ENCODE data around the gene GPBAR1.

GPBAR1 gene

DNA sequence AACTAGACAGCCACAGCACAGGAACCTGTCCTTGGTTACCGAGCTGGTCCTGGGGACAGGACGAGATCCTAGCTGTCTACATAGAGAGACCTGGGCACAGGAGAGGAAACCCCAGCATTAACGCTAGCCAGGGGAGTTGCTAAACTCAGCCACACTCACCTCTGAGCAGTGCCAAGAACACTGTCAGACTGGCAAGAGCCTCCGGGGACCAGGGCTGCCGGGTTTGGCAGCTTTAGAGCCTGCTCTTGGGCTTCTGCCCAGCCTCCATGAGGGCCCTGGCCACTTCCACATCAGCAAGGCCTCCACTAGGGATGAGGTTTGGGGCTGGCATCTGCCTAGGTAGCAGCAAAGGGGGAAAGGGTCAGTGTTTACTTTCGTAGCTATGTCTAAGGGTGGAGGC, 24.8 kb downstream of the GPBAR1 start:
- DNase-seq (ENCODE audit: low spot score) = no peak

DNA sequence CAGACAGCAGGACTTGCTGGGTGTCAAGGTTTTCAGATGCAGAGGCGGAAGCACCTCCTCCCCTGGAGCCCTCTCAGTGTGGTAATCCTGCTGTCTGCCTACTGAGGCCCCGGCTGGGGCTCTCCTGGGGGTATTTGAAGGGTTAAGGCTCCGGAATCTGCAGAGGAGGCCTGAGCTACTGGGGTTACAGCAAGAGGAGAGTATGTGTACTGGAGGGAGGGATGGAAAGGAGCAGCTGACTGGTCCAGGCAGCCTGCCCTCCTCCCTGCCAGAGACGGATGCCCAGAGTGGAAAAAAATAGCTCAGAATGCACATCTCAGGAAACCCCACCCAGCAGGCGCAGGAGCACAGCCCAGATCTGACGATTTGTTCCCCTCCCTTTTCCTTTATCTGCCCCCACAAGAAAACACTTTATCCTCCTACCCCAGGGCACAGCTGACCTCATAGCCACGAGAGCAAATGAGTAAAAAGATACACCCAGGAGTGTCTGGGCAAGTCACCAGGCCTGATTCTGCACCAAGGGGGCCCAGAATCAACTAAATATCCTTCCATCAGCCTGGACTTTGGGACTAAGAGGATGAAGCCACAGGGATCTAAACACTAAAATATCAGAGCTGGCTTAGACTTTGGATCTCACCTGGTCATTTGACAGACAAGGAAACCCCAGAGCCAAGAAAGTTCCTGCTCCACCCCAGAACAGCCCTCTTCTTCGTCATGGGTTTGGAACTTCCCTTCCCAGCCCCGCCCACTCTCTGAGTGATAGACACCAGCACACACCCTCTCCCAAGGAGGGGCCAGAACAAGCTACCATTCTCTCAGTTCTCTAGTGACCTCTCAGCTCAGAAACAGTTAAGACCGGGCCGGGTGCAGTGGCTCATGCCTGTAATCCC, 26.0 kb downstream of the GPBAR1 start:
- DNase-seq (ENCODE audit: low spot score) = peak; percentile 95

DNA sequence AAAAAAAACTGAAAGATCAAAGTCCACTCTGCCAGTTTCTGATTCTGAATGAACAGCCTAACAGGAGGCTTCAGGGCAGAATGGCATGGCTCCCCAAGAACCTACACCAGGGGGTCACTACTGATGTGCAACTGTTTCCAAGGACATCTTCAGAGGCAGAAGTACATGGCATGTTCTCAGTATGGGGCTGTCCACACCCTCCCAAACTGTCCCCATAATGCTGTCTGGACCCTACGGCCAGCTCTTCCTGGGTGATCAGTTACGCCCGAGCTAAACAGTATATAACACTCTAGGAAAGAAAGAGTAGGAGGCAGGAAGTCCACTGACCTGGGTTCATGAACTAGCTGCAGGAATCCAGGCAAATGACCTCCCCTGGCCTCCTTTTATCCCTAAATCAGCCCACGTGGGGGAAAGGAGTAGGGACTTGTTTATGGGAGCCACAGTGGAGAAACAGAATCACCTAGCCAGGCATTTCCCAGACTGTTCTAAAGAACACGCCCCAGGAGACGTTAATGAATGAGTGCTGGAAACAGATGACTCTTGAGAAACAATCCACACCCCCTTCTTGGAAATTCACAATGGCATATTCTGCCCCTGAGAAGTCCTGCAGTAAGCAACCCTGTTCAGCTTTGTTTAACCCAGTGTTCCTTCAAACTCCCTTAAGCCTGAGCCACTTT, 29.0 kb downstream of the GPBAR1 start:
- DNase-seq (ENCODE audit: low spot score) = no peak

DNA sequence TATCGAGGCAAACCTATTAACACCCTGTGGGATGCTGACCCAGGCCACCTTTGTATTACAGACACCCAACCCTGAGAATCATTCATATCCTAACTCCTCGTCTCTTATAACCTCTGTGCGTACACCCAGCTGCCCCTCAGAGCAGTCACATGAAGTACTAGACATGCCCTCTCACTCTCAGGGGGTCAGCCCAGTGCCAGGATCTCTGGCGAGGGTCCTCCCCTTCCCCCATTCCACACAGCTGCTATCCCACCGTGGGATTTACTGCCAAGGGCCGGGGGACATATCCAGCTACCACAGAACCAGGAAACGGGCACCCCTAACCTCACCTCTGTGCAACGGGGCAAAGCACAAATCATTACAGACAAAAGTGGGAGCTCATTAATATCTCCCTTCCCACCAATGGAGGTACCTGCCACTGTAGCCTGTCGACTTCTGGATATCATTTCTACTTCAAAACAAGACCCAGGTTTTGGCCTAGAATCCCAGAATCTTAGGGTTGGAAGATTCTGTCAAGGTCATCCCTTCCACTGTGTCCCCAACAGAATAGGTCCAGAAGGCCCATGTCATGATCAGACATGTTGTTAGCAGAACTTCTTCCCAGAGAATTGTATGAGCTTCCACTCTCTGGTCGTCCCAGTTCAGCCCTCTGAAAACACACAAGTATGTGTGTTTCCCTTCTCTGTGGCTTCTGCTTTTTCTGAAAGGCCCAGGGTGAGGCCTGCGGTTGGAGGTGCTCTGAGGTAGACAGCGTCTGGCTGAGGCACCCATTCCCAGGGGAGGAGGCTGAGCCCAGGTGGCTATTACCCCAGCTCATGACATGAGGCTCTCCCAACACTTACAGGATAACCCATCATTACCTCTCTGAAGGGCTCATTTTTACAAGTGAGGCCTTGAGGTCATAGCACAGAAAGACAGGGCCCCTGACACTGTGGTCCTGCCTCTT, 29.8 kb downstream of the GPBAR1 start:
- DNase-seq (ENCODE audit: low spot score) = no peak

DNA sequence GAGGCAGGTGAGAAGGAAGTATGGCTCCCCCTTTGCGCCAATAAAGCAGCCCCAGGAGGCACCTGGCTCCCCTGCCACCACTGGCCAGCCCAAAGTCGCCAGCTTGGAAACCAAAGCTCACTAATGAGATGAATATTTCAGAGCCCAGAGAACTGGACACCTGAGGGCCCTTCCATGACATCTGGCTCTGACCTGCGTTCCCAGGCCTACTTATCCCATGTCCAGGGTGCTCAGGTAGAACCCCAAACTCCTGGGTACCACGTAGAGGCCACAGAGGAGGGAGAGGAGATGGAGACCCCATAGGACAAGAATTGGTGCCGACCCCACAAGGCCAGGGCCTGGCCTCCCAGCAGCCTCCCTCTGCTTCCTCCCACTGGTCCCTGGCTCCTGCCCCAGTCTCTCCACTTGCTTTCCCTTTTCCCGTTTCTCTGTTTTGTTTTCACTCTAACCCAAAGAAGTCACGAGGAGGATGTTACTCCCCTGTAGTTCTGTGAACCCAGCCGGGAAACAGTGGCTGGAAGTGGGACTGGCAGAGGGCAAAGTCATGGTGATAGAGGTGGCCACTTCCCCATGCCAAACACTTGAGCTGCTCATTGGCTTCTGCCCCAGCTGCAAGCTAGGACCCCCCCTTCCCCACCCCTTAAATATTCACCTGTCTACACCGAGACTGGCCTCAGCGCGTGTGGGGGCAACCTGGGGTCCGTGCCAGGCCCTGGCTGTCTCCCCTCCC, 30.7 kb downstream of the GPBAR1 start:
- no peak for DNase-seq (ENCODE audit: low spot score)

DNA sequence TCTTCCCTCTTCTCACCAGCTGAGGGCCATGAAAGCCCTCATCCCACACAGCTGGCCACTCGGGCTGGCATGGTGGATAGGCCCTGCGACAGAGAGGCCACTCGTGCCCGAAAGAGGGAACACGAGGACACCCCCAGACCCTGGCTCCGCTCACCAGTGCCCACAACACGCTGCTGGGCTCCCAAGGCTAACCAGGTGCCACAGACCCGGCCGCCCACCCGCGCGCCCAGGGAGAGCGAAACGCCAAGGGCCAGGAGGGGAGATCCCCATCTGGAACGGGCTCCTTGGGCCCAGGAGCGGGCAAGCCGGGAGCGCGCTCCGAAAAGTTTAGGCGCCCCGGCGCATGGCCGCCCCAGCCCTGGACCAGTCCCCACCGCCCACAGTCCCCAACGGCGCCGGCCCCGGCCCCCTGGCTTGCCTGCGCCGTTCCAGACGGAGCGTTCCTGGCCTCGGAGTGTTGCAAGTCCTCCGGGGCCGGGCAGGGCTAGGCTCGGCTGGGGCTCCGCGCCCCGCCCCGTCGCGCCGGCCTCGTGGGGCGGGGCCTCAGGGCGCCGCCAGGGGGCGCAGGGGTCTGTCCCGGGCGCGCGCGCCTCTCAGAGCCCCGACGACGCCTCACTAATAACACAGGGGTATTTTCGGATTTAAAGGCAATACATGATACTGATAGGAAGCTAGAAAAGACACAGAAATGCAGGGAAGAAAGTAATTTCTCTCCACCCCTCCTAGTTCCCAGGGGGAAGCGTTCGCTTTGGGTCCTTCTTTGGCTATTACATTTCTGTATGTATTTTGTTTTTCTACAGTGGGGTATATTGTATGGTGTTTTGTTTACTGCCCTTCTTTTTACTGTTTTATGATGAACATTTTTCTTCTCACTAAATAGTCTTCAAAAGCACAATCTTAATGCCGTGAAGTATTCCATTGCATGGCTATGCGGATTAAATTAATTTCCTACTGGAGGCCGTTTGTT, 31.5 kb downstream of the GPBAR1 start, which contains the start of gene TMBIM1:
Gene TMBIM1 (minus strand): TSS at position 456 of the 967 bp plus-strand sequence. CDS start 10,362 bp downstream, outside the sequence.
- peak; percentile 74 for DNase-seq (ENCODE audit: low spot score)

DNA sequence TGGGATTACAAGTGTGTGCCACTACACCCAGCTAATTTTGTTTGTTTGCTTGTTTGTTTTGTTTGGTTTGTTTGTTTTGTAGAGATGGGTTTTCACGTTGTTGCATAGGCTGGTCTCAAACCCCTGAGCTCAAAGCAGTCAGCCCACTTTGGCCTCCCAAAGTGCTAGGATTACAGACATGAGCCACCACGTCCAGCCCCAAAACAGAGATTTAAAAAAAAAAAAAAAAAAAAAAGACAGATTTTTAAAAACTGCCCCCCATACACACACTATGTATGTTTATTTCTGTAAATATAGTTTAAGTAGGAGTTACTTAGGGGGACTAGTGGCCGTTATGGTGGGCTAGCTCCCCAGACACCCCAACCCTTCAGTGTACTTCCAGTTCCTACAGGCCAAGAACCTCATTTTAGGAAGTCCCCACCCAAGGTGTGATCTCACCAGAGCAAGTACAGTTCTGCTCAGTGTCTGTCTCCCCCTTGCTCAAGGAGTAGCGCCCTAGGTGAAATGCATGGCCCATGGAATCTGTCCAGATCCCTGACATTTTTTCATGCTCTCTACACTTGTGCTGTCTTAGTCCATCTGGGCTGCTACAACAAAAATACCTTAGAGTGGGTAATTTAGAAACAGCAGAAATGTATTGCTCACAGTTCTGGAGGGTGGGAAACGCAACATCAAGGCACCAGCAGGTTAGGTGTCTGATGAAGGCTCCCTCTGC, 33.1 kb downstream of the GPBAR1 start:
- DNase-seq (ENCODE audit: low spot score) = no peak

DNA sequence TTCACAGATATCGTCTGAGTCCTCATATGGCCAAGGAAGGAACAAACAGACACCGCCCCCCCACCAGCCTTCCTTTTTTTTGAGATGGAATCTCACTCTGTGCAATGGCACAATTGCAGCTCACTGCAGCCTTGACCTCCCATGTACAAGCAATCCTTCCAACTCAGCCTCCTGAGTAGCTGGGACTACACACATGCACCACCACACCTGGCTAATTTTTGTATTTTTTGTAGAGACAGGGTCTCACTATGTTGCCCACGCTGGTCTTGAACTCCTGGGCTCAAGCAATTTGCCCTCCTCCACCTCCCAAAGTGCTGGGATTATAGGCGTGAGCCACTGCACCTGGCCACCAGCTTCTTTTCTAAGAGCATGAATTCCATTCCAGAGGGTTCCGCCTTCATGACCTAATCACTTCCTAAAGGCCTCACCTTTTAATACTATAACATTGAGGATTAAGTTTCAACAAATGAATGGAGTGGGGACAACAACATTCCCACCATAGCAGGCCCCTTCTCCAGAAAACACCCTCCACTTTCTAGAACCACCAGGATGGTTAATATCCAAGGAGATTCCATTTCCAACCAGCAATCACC, 33.7 kb downstream of the GPBAR1 start:
- DNase-seq (ENCODE audit: low spot score) = no peak

DNA sequence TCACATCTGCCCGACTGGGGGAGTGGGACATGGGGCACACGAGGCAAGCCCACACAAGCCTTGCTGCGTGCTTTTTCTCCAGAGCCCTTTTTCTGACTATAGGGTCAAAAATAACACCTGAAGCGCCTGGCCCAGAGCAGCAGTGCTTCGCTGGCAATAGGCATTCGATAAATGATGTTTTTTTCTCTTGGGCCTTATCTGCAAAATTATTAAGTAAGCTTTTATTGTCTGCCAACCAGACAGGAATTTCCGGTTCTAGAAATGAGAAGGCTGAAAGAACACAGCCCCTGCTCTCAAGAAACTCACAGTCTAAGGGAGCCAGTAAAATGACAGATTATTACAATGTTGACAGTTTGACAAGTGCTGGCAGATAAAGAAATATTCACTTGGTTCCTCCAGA, 34.2 kb downstream of the GPBAR1 start:
- DNase-seq (ENCODE audit: low spot score) = no peak

DNA sequence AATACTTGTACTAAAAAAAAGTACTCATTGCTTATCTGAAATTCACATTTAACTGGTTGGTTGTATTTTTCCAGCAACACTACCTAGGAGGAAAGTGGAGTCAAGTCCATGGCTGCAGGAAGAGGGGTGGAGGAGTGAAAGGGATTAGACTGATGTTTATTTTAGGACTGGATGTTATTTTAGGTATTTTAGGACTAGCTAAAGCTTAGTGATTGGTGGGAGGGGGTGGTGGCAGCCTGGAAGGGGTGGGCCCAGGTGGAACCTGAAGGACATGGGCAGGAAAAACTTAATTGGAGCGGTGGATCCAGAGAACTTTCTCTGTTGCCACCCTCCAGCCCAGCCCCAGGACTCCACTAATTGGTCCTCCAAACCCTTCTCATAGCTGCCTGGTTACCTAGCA, 35.4 kb downstream of the GPBAR1 start:
- no peak for DNase-seq (ENCODE audit: low spot score)

DNA sequence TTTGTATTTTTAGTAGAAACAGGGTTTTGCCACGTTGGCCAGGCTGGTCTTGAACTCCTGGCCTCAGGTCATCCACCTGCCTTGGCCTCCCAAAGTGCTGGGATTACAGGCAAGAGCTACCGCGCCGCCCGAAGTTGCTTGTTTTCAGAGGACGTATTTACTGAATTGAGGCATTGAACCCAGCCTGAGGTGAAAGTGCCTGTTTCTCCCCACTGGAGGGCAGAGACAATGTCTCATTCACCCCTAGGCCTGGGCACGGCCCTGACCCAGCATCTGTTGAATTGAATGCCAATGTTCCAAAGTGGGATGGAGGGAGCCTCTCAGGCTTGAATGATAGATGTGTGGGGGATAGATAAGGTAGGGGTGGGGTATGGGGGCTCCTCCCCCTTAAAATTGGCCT, 36.0 kb downstream of the GPBAR1 start:
- no peak for DNase-seq (ENCODE audit: low spot score)

DNA sequence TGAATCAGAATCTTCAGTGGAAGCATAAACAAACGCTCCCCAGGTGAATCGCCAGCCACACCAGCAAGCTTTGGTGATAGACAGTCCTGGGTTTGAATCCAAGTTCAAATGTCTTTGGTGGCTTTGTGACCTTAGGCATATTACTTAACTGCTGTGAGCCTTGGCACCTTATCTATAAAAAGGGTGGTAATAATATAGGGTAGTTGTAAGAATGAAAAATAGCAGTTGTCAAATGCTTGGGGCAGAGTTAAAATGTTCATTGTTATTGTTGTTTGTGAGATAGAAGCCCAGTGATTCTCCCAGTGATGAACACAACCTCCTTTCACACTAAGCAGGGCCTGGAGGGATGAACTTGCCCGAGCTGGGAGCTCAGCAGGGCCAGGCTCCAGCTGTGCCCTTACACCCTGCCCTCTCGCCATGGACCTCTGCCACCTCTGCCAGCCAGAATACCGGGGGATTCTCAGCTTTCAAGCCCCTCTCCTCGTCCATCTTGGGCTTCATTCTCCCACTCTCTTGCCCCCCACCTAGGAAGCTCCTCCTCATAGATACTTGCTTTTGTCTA, 37.6 kb downstream of the GPBAR1 start:
- DNase-seq (ENCODE audit: low spot score) = no peak

DNA sequence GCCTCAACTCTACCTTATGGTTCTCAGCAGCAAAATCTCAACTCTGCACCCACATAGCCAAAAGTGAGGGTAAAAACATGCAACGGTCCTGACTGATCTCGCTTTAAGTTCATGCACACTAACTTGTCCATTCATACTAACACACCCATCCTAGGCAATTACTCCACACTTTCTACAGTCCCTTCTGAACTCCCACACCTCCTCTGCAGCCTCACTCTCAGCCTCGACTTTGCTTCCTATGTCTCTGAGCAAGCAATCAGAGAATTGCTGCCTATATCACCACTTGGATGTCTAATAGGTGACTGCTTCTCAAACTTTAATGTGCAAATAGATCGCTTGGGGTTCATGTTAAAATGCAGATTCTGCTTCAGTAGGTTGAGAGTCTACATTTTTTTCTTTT, 39.3 kb downstream of the GPBAR1 start:
- no peak for DNase-seq (ENCODE audit: low spot score)

DNA sequence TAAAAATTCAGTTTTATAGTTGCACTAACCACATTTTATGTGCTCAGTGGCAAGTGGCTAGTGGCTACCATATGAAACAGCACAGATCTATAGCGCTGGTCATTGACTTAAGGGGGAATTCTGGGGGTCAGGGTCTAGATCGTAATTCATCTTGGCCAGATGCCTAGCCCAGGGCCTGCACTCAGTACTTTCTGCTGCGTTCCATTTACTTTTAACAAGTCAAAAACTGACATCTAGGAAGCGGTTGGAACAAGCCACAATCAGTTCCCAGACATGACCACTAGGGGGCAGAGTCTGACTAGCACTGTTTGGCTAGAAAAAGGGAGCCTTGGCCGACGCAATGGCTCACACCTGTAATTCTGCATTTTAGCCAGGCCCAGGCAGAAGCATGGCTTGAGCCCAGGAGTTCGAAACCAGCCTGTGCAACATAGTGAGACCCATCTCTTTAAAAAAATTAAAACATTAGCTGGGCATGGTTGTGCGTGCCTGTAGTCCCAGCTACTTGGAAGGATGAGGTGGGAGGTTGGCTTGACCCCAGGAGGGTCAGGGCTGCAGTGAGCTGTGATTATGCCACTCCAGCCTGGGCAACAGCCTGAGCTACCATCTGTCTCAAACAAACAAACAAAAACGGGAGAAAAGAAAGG, 40.5 kb downstream of the GPBAR1 start:
- DNase-seq (ENCODE audit: low spot score) = peak; percentile 88

DNA sequence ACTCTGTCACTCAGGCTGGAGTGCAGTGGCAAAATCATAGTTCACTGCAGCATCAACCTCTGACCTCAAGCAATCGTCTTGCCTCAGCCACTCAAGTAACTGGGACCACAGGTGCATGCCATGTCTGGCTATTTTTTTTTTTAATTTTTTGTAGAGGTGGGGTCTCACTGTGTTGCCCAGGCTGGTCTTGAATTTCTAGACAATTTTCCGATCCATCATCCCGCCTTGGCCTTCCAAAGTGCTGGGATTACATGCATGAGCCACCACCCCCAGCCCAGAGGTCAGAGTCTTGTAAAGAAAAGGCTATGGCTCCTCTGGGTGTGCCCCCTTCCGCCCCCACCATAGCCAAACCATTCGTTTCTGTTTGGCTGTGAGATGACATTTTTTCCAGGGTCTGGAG, 44.6 kb downstream of the GPBAR1 start:
- DNase-seq (ENCODE audit: low spot score) = no peak

DNA sequence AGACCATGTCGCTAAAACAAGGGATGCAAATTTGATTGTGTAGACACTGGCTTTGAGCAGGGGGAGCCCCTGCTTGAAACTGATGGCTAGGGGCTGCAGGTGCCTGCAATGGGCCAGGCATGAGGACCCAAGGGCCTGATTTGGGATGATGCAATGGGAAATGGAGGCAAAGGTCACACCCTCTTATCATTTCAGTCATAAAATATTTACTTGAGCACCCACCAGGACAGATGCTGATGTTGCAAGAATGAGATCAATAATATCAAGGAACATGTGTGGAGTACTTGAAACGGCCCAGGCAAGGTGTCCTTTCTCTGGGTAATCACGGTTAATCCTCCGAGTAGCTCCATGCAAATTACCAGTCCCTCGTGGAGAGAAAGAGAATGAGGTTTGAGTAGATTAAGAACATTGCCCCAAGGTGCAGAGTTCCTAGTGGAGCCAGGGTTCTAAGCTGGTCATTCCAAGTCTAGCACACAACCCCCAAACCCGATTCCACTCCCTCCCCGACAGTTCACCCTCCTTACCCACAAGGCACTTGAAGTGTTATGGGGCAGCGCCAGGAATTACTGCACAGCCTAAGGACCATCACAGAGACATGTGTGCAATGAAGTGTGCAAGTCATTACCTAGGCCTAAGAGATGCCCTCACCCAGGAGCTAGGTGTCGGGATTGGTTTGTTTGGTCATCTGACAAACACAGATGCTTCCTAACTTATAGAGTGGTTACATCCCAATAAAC, 45.5 kb downstream of the GPBAR1 start:
- no peak for DNase-seq (ENCODE audit: low spot score)

DNA sequence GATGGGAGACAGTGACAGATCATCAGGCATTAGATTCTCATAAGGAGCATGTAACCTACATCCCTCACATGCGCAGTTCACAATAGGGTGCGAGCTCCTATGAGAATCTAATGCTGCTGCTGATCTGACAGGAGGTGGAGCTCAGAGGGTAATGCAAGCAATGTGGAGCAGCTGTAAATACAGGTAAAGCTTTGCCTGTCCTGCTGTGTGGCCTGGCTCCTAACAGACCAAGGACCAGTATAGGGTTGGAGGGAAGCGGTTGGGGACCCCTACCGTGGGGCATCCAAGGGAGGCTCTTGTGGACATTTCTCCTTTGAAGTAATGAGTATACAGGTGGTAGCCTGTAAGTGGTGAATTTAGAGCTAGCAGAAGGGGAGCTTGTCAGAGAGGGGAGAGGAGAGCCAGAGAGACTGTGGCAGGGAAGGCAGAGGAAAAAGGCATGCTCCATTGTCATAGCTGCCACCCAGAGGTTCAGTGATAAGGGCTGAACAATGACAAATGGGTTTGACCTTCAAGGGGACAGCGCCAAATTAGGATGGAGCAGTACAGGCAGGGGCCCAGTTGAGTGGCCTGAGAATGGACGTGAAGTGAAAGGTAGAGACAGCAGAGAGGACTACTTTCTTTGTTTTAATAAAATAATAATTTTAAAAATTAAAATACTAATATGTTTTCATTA, 46.7 kb downstream of the GPBAR1 start:
- DNase-seq (ENCODE audit: low spot score) = no peak
